Liver (tissue), 9 donors: ENCODE results near the gene SLC38A4. TPM values are rescaled to one million over a fixed set of nuclear protein-coding genes. Genes with fewer than 3 reads are reported as not detected.
A peak's percentile ranks its signal among the peaks of the same experiment; 100 is the strongest.

Experiments
- DNase-seq: peaks from one replicate; pipeline ENCODE4 v3.0.0-alpha.2; 2017; ENCODE audit warnings: low spot score
- H3K27ac ChIP-seq, 2 donors: one replicate each; pipeline ENCODE4 v1.7.0; 2013; ENCODE audit warnings: inconsistent platforms in 2 of 2, low read length in 2 of 2, control low read depth in 1 of 2, low read depth in 1 of 2, mild to moderate bottlenecking in 1 of 2
- H3K27me3 ChIP-seq, 4 donors: one replicate each; pipeline versions ENCODE4 v1.6.1 to v1.7.0; 2013; ENCODE audit warnings: low read length in 3 of 4, inconsistent platforms in 1 of 4, mild to moderate bottlenecking in 1 of 4, moderate library complexity in 1 of 4; ENCODE audit not compliant: control insufficient read depth in 4 of 4, insufficient read depth in 4 of 4
- H3K36me3 ChIP-seq, 4 donors: one replicate each; pipeline versions ENCODE4 v1.6.1 to v1.7.0; 2013; ENCODE audit warnings: low read length in 3 of 4, mild to moderate bottlenecking in 3 of 4, low read depth in 1 of 4, moderate library complexity in 1 of 4; ENCODE audit not compliant: control insufficient read depth in 4 of 4, insufficient read depth in 3 of 4
- H3K4me1 ChIP-seq, 4 donors: one replicate each; pipeline versions ENCODE4 v1.6.1 to v1.7.0; 2013; ENCODE audit warnings: low read length in 3 of 4, mild to moderate bottlenecking in 3 of 4, moderate library complexity in 1 of 4; ENCODE audit not compliant: control insufficient read depth in 4 of 4, insufficient read depth in 4 of 4
- H3K4me3 ChIP-seq, 3 donors: one replicate each; pipeline versions ENCODE4 v1.6.1 to v1.7.0; 2013; ENCODE audit warnings: low read length in 3 of 3, control low read depth in 1 of 3, low read depth in 1 of 3, mild to moderate bottlenecking in 1 of 3
- H3K9ac ChIP-seq, 2 donors: one replicate each; pipeline ENCODE4 v1.7.0; 2013; ENCODE audit warnings: low read length in 2 of 2, mild to moderate bottlenecking in 2 of 2, moderate library complexity in 2 of 2, control low read depth in 1 of 2, low read depth in 1 of 2
- H3K9me3 ChIP-seq, 4 donors: one replicate each; pipeline versions ENCODE4 v1.6.1 to v1.7.0; 2013; ENCODE audit warnings: low read length in 3 of 4; ENCODE audit not compliant: control insufficient read depth in 4 of 4
- EGR1 ChIP-seq, 2 donors: IDR thresholded peaks; 2 replicates each; pipeline ENCODE4 v1.6.1; 2016 to 2018; ENCODE audit warnings: antibody characterized with exemption in 2 of 2, low read depth in 2 of 2
- FOXA1 ChIP-seq: IDR thresholded peaks from 2 replicates; pipeline ENCODE4 v1.6.1; 2016; ENCODE audit warnings: antibody characterized with exemption
- FOXA2 ChIP-seq: IDR thresholded peaks from 2 replicates; pipeline ENCODE4 v1.6.1; 2016; ENCODE audit warnings: antibody characterized with exemption
- GABPA ChIP-seq, 2 donors: IDR thresholded peaks in 1 of 2; conservative IDR thresholded peaks in 1 of 2; 2 replicates each; pipeline ENCODE4 v1.6.1; 2016; ENCODE audit warnings: antibody characterized with exemption in 2 of 2, mild to moderate bottlenecking in 1 of 2, moderate library complexity in 1 of 2
- HNF4A ChIP-seq, 2 donors: conservative IDR thresholded peaks; 2 replicates each; pipeline ENCODE4 v1.6.1; 2016; ENCODE audit warnings: antibody characterized with exemption in 2 of 2, mild to moderate bottlenecking in 2 of 2
- HNF4G ChIP-seq: IDR thresholded peaks from 2 replicates; pipeline ENCODE4 v1.6.1; 2016; ENCODE audit warnings: antibody characterized with exemption
- JUND ChIP-seq, 2 donors: IDR thresholded peaks; 2 replicates each; pipeline ENCODE4 v1.6.1; 2016; ENCODE audit warnings: antibody characterized with exemption in 2 of 2
- MAX ChIP-seq: IDR thresholded peaks from 2 replicates; pipeline ENCODE4 v1.6.1; 2016; ENCODE audit warnings: antibody characterized with exemption
- NR2F2 ChIP-seq: IDR thresholded peaks from 2 replicates; pipeline ENCODE4 v1.6.1; 2016; ENCODE audit warnings: antibody characterized with exemption
- RAD21 ChIP-seq, 2 donors: IDR thresholded peaks; 2 replicates each; pipeline ENCODE4 v1.6.1; 2016; ENCODE audit warnings: antibody characterized with exemption in 2 of 2, mild to moderate bottlenecking in 2 of 2
- REST ChIP-seq: IDR thresholded peaks from 2 replicates; pipeline ENCODE4 v1.6.1; 2016; ENCODE audit warnings: antibody characterized with exemption, mild to moderate bottlenecking
- RXRA ChIP-seq, 2 donors: IDR thresholded peaks; 2 replicates each; pipeline ENCODE4 v1.6.1; 2017 to 2018; ENCODE audit warnings: antibody characterized with exemption in 2 of 2, mild to moderate bottlenecking in 1 of 2
- SP1 ChIP-seq: IDR thresholded peaks from 2 replicates; pipeline ENCODE4 v1.6.1; 2018; ENCODE audit warnings: antibody characterized with exemption, mild to moderate bottlenecking
- TAF1 ChIP-seq: conservative IDR thresholded peaks from 2 replicates; pipeline ENCODE4 v1.6.1; 2016; ENCODE audit warnings: antibody characterized with exemption, mild to moderate bottlenecking
- YY1 ChIP-seq: IDR thresholded peaks from 2 replicates; pipeline ENCODE4 v1.6.1; 2016; ENCODE audit warnings: antibody characterized with exemption, mild to moderate bottlenecking
- WGBS: extraction: QIAGEN DNeasy Blood & Tissue Kit; methylation state at CpG from one replicate; pipeline ENCODE4 v1.1.7; 2013; 5-methylcytosine and 5-hydroxymethylcytosine counted together
- polyA plus RNA-seq, 2 donors: library from polyadenylated mRNA; stranded (reverse) in 1 of 2; unstranded in 1 of 2; fragments of 200-250 nt in 1 of 2; fragments of >200 nt in 1 of 2; fragmentation: Nextera tagmentation in 1 of 2; extraction: Ambion mirVana in 1 of 2; gene quantifications; one replicate each; pipeline versions ENCODE4 v1.2.1 to v1.2.3, GENCODE V29; 2013 to 2015
- total RNA-seq, 2 donors: library from RNA; depleted of rRNA; stranded (reverse); fragments of >200 nt; gene quantifications; one replicate each; pipeline ENCODE4 v1.2.3, GENCODE V29; 2014
- TF ChIP-seq, protein P1 (sequence below): IDR thresholded peaks from 2 replicates; pipeline ENCODE4 v1.6.1; 2016; ENCODE audit warnings: antibody characterized with exemption
- TF ChIP-seq, protein P2 (sequence below): fragments of 150-350 bp; IDR thresholded peaks from 2 replicates; pipeline ENCODE4 v1.5.1; 2017; ENCODE audit warnings: improper control_type of control experiment, low read depth, low read length; ENCODE audit not compliant: missing input control
- TF ChIP-seq, protein P3 (sequence below): IDR thresholded peaks from 2 replicates; pipeline ENCODE4 v1.6.1; 2016; ENCODE audit warnings: antibody characterized with exemption
- donor health status: healthy.
- donor health status: healthy.
- donor health status: healthy.
- donor health status: healthy.
- donor health status: healthy.

Gene SLC38A4, protein sequence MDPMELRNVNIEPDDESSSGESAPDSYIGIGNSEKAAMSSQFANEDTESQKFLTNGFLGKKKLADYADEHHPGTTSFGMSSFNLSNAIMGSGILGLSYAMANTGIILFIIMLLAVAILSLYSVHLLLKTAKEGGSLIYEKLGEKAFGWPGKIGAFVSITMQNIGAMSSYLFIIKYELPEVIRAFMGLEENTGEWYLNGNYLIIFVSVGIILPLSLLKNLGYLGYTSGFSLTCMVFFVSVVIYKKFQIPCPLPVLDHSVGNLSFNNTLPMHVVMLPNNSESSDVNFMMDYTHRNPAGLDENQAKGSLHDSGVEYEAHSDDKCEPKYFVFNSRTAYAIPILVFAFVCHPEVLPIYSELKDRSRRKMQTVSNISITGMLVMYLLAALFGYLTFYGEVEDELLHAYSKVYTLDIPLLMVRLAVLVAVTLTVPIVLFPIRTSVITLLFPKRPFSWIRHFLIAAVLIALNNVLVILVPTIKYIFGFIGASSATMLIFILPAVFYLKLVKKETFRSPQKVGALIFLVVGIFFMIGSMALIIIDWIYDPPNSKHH
- 100 to 1,000 TPM; 219 to 389 TPM for total RNA-seq
- polyA plus RNA-seq: 100 to 1,000 TPM in 1 of 2 donors, 10 to 100 TPM in 1; 92.0 to 120 TPM

GRCh38 chr12:46825591-46826414 is at the start of gene SLC38A4:
SLC38A4 (minus strand) TSS chr12:46825997; CDS start chr12:46793071, 32,926 bp downstream.
- peak within 1 kb of the TSS; percentile 44 to 58 for H3K27ac ChIP-seq
- no peaks in the 10 kb centered on the region for H3K9me3 ChIP-seq
- peak within 1 kb of the TSS; percentile 69 to 75 (median 74) for H3K4me3 ChIP-seq
- peak within 1 kb of the TSS; percentile 35 to 56 for H3K9ac ChIP-seq
- WGBS: 11% methylated on average over 29 of the region's 29 CpGs
- peak; percentile 65 for DNase-seq
- H3K27me3 ChIP-seq: no peaks in the 10 kb centered on the region
- H3K36me3 ChIP-seq: peaks cover 0 to 3% (median 1%) of the 10 kb centered on the region in 4 donors
- peaks cover 7 to 52% (median 33%) of the 10 kb centered on the region in 4 donors for H3K4me1 ChIP-seq
- TF ChIP-seq JUND (IDR thresholded peaks at IDR 0.05) (peak in 1 of 2 donors; percentile 59), NR2F2 (no peak), TAF1 (no peak), MAX (peak; percentile 45), GABPA (IDR thresholded peaks at IDR 0.05 in 1 of 2, conservative IDR thresholded peaks at IDR 0.05 in 1 of 2) (peak in 1 of 2 donors; percentile 4), RXRA (IDR thresholded peaks at IDR 0.05) (peak; percentile 35 to 75), HNF4A (conservative IDR thresholded peaks at IDR 0.05) (peak; percentile 82 to 88), YY1 (peak; percentile 59), FOXA2 (peak; percentile 50), FOXA1 (no peak), REST (peak; percentile 69), EGR1 (IDR thresholded peaks at IDR 0.05; ENCODE audit: low read depth in 2 of 2) (no peak), SP1 (peak; percentile 40), HNF4G (peak; percentile 54), RAD21 (IDR thresholded peaks at IDR 0.05) (peak; percentile 70 to 74)
- TF ChIP-seq, protein P1, sequence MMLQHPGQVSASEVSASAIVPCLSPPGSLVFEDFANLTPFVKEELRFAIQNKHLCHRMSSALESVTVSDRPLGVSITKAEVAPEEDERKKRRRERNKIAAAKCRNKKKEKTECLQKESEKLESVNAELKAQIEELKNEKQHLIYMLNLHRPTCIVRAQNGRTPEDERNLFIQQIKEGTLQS: peak; percentile 46
- TF ChIP-seq, protein P2, sequence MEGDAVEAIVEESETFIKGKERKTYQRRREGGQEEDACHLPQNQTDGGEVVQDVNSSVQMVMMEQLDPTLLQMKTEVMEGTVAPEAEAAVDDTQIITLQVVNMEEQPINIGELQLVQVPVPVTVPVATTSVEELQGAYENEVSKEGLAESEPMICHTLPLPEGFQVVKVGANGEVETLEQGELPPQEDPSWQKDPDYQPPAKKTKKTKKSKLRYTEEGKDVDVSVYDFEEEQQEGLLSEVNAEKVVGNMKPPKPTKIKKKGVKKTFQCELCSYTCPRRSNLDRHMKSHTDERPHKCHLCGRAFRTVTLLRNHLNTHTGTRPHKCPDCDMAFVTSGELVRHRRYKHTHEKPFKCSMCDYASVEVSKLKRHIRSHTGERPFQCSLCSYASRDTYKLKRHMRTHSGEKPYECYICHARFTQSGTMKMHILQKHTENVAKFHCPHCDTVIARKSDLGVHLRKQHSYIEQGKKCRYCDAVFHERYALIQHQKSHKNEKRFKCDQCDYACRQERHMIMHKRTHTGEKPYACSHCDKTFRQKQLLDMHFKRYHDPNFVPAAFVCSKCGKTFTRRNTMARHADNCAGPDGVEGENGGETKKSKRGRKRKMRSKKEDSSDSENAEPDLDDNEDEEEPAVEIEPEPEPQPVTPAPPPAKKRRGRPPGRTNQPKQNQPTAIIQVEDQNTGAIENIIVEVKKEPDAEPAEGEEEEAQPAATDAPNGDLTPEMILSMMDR: peak; percentile 9
- TF ChIP-seq, protein P3, sequence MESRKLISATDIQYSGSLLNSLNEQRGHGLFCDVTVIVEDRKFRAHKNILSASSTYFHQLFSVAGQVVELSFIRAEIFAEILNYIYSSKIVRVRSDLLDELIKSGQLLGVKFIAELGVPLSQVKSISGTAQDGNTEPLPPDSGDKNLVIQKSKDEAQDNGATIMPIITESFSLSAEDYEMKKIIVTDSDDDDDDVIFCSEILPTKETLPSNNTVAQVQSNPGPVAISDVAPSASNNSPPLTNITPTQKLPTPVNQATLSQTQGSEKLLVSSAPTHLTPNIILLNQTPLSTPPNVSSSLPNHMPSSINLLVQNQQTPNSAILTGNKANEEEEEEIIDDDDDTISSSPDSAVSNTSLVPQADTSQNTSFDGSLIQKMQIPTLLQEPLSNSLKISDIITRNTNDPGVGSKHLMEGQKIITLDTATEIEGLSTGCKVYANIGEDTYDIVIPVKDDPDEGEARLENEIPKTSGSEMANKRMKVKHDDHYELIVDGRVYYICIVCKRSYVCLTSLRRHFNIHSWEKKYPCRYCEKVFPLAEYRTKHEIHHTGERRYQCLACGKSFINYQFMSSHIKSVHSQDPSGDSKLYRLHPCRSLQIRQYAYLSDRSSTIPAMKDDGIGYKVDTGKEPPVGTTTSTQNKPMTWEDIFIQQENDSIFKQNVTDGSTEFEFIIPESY: peak; percentile 46
